Measurements from ENCODE around the gene FAM53B.

The FAM53B gene

GRCh38 chr10:124659380-124659779 lies 84.8 kb downstream of the FAM53B start (continued):
- TF ChIP-seq ZNF518A (tag by site-specific recombination; conservative IDR thresholded peaks at IDR 0.05; ENCODE audit: low read depth): no peak

- no peak overlapping the region for H3K4me3 ChIP-seq (ENCODE audit: low read depth, low read length)
- H3K9me3 ChIP-seq (ENCODE audit: control insufficient read depth, insufficient read depth, low read depth, low read length): no peaks in the 10 kb centered on the region
- ChIA-PET POLR2A (no interaction called here), CTCF (no interaction called here)
- peaks cover 0 to 19% of the 10 kb centered on the region in 2 experiments; a peak in 2 of 3 replicates for H3K36me3 ChIP-seq (ENCODE audit: control insufficient read depth in 2 of 2, insufficient read depth in 1 of 2, low read length in 2 of 2)
- H3K4me1 ChIP-seq (ENCODE audit: control insufficient read depth, insufficient read depth, low read length): no peaks in the 10 kb centered on the region
- H3K27ac ChIP-seq (ENCODE audit: extremely low read depth, low read depth, low read length): no peak overlapping the region
- TF ChIP-seq ZBTB49 (tag by site-specific recombination; IDR thresholded peaks at IDR 0.05; ENCODE audit: low read depth): no peak
- no peak for TF ChIP-seq ZNF529 (tag by site-specific recombination; IDR thresholded peaks at IDR 0.05; ENCODE audit: insufficient replicate concordance)
- TF ChIP-seq ZNF449 (tag by site-specific recombination; IDR thresholded peaks at IDR 0.05): no peak
- TF ChIP-seq PRDM1 (tag by site-specific recombination; IDR thresholded peaks at IDR 0.05): no peak
- no peak for TF ChIP-seq KLF10 (tag by site-specific recombination; IDR thresholded peaks at IDR 0.05)
- TF ChIP-seq GLI2 (tag by site-specific recombination; IDR thresholded peaks at IDR 0.05; ENCODE audit: borderline replicate concordance, low read depth): no peak
- TF ChIP-seq, protein P1, sequence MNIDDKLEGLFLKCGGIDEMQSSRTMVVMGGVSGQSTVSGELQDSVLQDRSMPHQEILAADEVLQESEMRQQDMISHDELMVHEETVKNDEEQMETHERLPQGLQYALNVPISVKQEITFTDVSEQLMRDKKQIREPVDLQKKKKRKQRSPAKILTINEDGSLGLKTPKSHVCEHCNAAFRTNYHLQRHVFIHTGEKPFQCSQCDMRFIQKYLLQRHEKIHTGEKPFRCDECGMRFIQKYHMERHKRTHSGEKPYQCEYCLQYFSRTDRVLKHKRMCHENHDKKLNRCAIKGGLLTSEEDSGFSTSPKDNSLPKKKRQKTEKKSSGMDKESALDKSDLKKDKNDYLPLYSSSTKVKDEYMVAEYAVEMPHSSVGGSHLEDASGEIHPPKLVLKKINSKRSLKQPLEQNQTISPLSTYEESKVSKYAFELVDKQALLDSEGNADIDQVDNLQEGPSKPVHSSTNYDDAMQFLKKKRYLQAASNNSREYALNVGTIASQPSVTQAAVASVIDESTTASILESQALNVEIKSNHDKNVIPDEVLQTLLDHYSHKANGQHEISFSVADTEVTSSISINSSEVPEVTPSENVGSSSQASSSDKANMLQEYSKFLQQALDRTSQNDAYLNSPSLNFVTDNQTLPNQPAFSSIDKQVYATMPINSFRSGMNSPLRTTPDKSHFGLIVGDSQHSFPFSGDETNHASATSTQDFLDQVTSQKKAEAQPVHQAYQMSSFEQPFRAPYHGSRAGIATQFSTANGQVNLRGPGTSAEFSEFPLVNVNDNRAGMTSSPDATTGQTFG (tag by site-specific recombination; IDR thresholded peaks at IDR 0.05; ENCODE audit: borderline replicate concordance): no peak
- TF ChIP-seq REST (tag by site-specific recombination; IDR thresholded peaks at IDR 0.05): no peak
- no peak for TF ChIP-seq ZNF324 (tag by site-specific recombination; IDR thresholded peaks at IDR 0.05)
- TF ChIP-seq ZNF311 (tag by site-specific recombination; IDR thresholded peaks at IDR 0.05; ENCODE audit: borderline replicate concordance): no peak
- no peak for TF ChIP-seq FEZF1 (tag by site-specific recombination; IDR thresholded peaks at IDR 0.05)
- TF ChIP-seq ZNF341 (tag by site-specific recombination; IDR thresholded peaks at IDR 0.05; ENCODE audit: low read depth): no peak
- no peak for TF ChIP-seq ZNF777 (tag by site-specific recombination; IDR thresholded peaks at IDR 0.05; ENCODE audit: borderline replicate concordance)
- TF ChIP-seq, protein P2, sequence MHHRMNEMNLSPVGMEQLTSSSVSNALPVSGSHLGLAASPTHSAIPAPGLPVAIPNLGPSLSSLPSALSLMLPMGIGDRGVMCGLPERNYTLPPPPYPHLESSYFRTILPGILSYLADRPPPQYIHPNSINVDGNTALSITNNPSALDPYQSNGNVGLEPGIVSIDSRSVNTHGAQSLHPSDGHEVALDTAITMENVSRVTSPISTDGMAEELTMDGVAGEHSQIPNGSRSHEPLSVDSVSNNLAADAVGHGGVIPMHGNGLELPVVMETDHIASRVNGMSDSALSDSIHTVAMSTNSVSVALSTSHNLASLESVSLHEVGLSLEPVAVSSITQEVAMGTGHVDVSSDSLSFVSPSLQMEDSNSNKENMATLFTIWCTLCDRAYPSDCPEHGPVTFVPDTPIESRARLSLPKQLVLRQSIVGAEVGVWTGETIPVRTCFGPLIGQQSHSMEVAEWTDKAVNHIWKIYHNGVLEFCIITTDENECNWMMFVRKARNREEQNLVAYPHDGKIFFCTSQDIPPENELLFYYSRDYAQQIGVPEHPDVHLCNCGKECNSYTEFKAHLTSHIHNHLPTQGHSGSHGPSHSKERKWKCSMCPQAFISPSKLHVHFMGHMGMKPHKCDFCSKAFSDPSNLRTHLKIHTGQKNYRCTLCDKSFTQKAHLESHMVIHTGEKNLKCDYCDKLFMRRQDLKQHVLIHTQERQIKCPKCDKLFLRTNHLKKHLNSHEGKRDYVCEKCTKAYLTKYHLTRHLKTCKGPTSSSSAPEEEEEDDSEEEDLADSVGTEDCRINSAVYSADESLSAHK (tag by site-specific recombination; IDR thresholded peaks at IDR 0.05): no peak
- no peak for TF ChIP-seq GLIS2 (tag by site-specific recombination; IDR thresholded peaks at IDR 0.05)
- TF ChIP-seq ZNF138 (tag by site-specific recombination; IDR thresholded peaks at IDR 0.05; ENCODE audit: borderline replicate concordance): no peak
Observed at GRCh38 chr10:124658591-124659242, 85.5 kb downstream of the FAM53B start.
